ENCODE measurements around the gene KEL.

DNA sequence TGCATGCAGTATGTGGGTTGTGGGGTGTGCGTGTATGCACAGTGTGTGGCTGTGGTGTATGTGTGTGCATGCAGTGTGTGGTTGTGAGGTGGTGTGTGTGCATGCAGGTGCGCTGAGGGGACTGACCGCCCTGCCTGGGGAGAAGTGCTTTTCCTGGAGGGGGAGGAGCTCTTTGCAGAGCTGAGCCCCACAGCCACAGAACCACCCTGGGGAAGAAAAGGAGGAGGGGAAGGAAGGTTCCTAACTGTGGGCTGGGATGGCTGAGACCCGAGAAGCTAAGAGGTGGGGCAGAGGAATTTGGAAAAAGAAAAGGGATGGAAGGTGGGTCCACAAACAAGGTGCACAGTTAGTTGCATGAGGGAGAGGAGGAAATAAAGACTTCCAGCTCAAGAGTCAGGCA, 28.5 kb downstream of the KEL start, which contains the start of gene TRPV5:
- TF ChIP-seq POLR2A (IDR thresholded peaks at IDR 0.05; ENCODE audit: low read depth): no peak
- TF ChIP-seq, protein P1, sequence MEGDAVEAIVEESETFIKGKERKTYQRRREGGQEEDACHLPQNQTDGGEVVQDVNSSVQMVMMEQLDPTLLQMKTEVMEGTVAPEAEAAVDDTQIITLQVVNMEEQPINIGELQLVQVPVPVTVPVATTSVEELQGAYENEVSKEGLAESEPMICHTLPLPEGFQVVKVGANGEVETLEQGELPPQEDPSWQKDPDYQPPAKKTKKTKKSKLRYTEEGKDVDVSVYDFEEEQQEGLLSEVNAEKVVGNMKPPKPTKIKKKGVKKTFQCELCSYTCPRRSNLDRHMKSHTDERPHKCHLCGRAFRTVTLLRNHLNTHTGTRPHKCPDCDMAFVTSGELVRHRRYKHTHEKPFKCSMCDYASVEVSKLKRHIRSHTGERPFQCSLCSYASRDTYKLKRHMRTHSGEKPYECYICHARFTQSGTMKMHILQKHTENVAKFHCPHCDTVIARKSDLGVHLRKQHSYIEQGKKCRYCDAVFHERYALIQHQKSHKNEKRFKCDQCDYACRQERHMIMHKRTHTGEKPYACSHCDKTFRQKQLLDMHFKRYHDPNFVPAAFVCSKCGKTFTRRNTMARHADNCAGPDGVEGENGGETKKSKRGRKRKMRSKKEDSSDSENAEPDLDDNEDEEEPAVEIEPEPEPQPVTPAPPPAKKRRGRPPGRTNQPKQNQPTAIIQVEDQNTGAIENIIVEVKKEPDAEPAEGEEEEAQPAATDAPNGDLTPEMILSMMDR (IDR thresholded peaks at IDR 0.05): no peak
